Ascending aorta (tissue), 2 donors: ENCODE measurements around the gene INPP4A. TPM values are rescaled to one million over a fixed set of nuclear protein-coding genes. Genes with fewer than 3 reads are reported as not detected.

ENCODE experiments used
- DNase-seq, 2 donors: peaks; one replicate each; pipeline ENCODE4 v3.0.0-alpha.2; 2019; ENCODE audit warnings: low spot score in 2 of 2
- H3K27ac ChIP-seq, 2 donors: fragments of 200-600 bp; sonication (generic); one replicate each; pipeline ENCODE4 v1.5.1; 2016 to 2017; ENCODE audit warnings: mild to moderate bottlenecking in 1 of 2
- H3K27me3 ChIP-seq: fragments of 200-600 bp; sonication (generic); one replicate; pipeline ENCODE4 v1.5.1; 2017
- H3K36me3 ChIP-seq, 2 donors: fragments of 200-600 bp; sonication (generic); one replicate each; pipeline ENCODE4 v1.5.1; 2016
- H3K4me1 ChIP-seq, 2 donors: fragments of 200-600 bp; sonication (generic); one replicate each; pipeline ENCODE4 v1.5.1; 2016 to 2017; ENCODE audit warnings: mild to moderate bottlenecking in 1 of 2
- H3K4me3 ChIP-seq, 2 donors: fragments of 200-600 bp; sonication (generic); one replicate each; pipeline ENCODE4 v1.5.1; 2016 to 2017; ENCODE audit warnings: mild to moderate bottlenecking in 1 of 2
- H3K9me3 ChIP-seq, 2 donors: fragments of 200-600 bp; sonication (generic); one replicate each; pipeline ENCODE4 v1.5.1; 2016
- CTCF ChIP-seq, 3 experiments: fragments of 200-600 bp in 2 of 3; fragments of 450-650 bp in 1 of 3; sonication (generic) in 2 of 3; IDR thresholded peaks; one replicate each; pipeline ENCODE4 v1.5.1; 2016 to 2019; ENCODE audit warnings: antibody characterized with exemption in 3 of 3, mild to moderate bottlenecking in 1 of 3, moderate library complexity in 1 of 3
- intact Hi-C: fragments of 100-400 bp; cut with DNase I; formaldehyde crosslinking; loops from one replicate; pipeline ENCODE4 v1.15.1; 2023
- total RNA-seq: library from RNA; depleted of rRNA; stranded (reverse); fragments of >200 nt; gene quantifications from one replicate; pipeline ENCODE4 v1.1.0, GENCODE V29; 2016

INPP4A gene
- total RNA-seq, 1 donor from 2014 or later, result 52.8 TPM

- Histone ChIP-seq H3K9me3 (no peaks in the 10 kb centered on the region), H3K27ac (no peak overlapping the region), H3K36me3 (no peaks in the 10 kb centered on the region), H3K4me3 (no peak overlapping the region), H3K4me1 (peaks cover 0 to under 1% of the 10 kb centered on the region in 2 donors), H3K27me3 (no peaks in the 10 kb centered on the region)
- DNase-seq, result no peak
- no peak for TF ChIP-seq CTCF (IDR thresholded peaks at IDR 0.05)
- intact Hi-C loops, result no loop called here
These were observed 28.5 kb downstream of the INPP4A start for GRCh38 chr2:98472961-98473746.

- DNase-seq, result no peak
- Histone ChIP-seq H3K36me3 (no peaks in the 10 kb centered on the region), H3K4me1 (peaks cover 0 to 7% of the 10 kb centered on the region in 2 donors), H3K9me3 (no peaks in the 10 kb centered on the region), H3K27ac (no peak overlapping the region), H3K27me3 (no peaks in the 10 kb centered on the region), H3K4me3 (no peak overlapping the region)
- TF ChIP-seq CTCF (IDR thresholded peaks at IDR 0.05), result no peak
- intact Hi-C loops, result no loop called here
These were observed 29.5 kb downstream of the INPP4A start for GRCh38 chr2:98473995-98474780.

DNA sequence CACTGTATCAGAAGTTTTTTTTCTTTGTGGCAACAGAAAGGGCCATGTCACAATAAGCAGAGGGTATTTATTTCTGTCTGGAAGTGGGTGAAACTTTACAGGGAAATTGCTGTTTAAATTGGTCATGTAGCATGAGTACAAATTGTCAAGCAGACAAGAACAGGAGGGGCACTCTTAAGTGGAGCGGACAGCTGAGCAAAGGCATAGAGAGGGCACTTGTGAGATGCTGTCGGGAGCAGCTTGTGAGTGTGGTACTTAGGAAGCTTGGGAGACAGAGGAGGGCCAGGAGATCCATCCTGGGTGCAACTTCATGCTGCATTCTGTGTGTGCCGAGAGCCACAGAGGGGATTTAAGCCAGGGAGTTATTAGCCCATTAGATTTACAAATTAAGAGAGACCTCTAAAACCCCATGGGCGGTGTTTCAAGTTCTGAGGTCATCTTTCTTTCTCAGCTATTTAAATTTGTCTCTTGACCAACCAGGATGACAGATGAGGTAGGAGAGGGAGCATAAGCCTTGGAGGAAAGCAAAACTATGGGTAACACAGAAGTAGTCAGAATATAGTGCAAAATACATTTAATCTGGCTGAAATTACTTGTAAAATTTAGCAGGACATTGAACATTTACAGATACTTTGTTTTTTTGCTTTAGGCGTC, 30.4 kb downstream of the INPP4A start:
- H3K4me1 ChIP-seq, result peaks cover 0 to 16% of the 10 kb centered on the region in 2 donors
- no peak for DNase-seq
- intact Hi-C loops, result no loop called here
- H3K27ac ChIP-seq, result no peak overlapping the region
- no peak overlapping the region for H3K4me3 ChIP-seq
- no peak for TF ChIP-seq CTCF (IDR thresholded peaks at IDR 0.05)
- no peaks in the 10 kb centered on the region for H3K9me3 ChIP-seq
- H3K36me3 ChIP-seq, result no peaks in the 10 kb centered on the region
- H3K27me3 ChIP-seq, result no peaks in the 10 kb centered on the region

- Histone ChIP-seq H3K4me1 (peaks cover 0 to 16% of the 10 kb centered on the region in 2 donors), H3K27ac (no peak overlapping the region), H3K9me3 (no peaks in the 10 kb centered on the region), H3K4me3 (no peak overlapping the region), H3K27me3 (no peaks in the 10 kb centered on the region), H3K36me3 (no peaks in the 10 kb centered on the region)
- intact Hi-C loops, result no loop called here
- no peak for TF ChIP-seq CTCF (IDR thresholded peaks at IDR 0.05)
- DNase-seq, result no peak
These were observed 31.7 kb downstream of the INPP4A start for GRCh38 chr2:98476192-98476868.

- Histone ChIP-seq H3K27me3 (no peaks in the 10 kb centered on the region), H3K27ac (no peak overlapping the region), H3K9me3 (no peaks in the 10 kb centered on the region), H3K36me3 (no peaks in the 10 kb centered on the region), H3K4me3 (no peak overlapping the region), H3K4me1 (peaks cover 0 to 16% of the 10 kb centered on the region in 2 donors)
- DNase-seq, result no peak
- intact Hi-C loops, result no loop called here
- no peak for TF ChIP-seq CTCF (IDR thresholded peaks at IDR 0.05)
These were observed 32.4 kb downstream of the INPP4A start for GRCh38 chr2:98477036-98477435.
